GM21576 (cell line): ENCODE results near the gene MICOS13.

Source experiments
- ATAC-seq: cut with Tn5 transposase; IDR thresholded peaks from one replicate; pipeline ENCODE4 v1.9.1; 2021; ENCODE audit warnings: mild to moderate bottlenecking, moderate library complexity; ENCODE audit not compliant: unreplicated experiment

The MICOS13 gene

DNA sequence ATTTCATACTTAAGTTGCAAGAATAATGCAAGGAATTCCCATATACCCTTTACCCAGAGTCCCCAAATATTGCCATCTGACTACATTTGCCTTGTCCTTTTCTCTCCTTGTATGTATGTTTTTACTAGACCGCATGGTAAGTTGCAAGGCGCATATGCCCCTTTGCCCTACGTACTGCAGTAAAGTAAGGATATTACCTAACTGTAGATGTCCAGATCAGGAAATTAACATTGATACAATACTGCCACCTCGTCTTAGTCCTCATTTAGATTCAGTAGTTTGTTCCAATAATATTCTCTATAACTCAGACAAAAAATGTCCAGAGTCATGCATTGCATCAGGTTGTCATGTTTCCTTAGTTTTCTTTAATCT lies 48.1 kb downstream of the MICOS13 start:
- no peak for ATAC-seq

DNA sequence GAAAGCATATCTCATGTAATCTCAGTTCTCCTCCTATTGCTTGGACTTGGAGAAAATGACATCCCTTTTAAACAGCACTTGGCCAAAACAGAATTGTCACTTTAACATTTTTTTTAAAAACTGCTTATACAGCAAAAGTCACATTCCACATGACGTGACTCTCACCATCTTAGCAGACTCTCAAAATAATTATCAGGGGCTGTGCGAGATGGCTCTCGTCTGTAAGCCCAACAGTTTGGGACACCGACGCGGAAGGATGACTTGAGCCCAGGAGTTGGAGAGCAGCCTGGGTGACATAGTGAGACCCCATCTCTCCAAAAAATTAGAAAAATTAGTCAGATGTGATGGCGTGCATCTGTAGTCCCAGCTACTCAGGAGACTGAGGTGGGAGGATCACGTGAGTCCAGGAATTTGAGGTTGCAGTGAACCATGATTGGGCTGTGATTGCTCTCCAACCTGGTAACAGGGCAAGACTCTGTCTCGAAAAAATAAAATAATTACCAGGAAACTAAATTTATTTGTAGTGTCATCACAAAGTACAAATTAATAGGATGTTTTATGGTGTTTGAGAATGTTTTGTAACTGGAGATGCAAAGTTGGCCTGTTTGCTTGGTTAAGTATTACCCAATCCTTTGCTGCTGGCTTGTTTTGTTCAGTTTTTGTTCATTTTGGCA lies 48.6 kb downstream of the MICOS13 start:
- no peak for ATAC-seq

DNA sequence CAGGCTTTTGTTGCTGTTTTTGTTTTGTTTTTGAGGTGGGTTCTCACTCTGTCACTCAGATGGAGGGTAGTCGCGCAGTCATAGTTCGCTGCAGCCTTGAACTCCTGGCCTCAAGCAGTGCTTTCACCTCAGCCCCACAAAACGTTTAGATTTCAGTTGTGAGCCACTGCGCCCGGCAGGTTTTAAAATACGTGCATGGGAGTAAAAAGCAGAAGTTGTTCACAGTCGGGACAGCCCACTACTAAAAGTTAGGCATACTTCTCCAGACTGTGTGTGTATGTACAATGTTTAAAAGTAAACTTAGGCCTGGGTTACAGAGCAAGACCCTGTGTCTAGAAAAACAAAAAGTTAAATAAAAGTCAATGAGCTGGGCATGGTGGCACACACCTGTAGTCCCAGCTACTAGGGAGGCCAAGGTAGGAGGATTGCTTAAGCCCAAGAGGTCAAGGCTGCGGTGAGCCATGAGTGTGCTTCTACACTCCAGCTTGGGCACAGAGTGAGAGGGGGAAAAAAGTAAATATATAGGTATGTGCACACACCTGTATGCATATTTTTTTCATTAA lies 51.3 kb downstream of the MICOS13 start:
- ATAC-seq = no peak

DNA sequence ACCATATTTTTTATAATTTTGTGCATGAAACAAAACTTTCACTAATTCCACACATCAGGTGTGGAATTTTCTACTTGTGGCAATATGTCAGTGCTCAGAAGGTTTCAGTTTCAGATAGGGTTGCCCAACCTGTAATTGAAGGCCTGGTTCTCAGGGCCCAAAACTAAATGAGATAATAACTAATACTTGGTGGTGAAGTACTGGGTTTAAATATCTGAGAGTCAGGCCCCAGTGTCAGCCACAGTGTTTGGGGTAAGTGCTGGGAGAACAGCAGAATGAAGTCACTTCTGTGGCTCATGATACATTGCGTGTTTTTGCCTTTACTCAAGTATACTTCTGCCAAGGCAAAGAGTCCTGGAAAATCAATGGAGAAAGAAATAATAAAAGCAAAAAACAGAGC lies 51.9 kb downstream of the MICOS13 start:
- no peak for ATAC-seq
